ENCODE data around the gene INHA.
A peak's percentile ranks its signal among the peaks of the same experiment; 100 is the strongest.

Gene INHA

DNA sequence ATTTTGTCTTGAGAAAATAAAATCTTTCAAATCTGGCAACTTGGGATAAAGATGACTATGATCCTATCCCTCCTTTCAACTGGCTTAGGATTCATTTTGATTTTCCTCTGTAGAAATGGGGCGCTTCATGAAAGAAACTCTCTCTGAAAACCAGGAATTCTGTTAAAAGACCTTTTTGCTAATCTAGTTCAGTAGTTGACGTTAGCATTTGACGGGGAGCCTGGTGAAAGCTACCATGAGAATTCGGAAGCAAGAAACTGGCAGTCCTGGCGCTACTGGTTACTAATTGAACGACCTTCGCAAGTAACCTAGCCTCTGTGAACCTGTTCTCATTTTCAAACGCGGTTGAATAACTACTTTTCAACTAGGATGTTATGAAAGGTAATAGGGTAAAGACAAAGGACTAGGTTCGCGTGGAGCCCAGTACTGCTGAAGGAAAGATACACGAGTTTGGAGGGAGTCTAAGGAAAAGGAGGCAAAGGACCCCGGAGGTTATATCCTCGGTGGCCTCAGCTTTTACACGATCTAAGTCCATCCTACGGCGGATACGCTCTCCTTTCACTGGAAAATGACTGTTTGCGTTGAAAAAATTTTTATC is 24.9 kb downstream of the INHA start:
- ChIA-PET POLR2A (interaction anchor here (0.6 to 2.0 kb wide), 8 partner anchors 15 to 55 kb away, joined by 3 to 13 read pairs (median 4); partner anchors contain the start of genes CHPF, INHA, OBSL1 and TMEM198), CTCF (interaction anchor here (1.0 to 3.3 kb wide), 8 partner anchors 12 to 92 kb away, joined by 3 to 24 read pairs (median 7); no protein-coding TSS in a partner anchor)
- DNase-seq (ENCODE audit: low read depth, low spot score) = no peak
- H3K4me3 ChIP-seq (ENCODE audit: low read depth, low read length) = peak overlapping the region; percentile 84
- TF ChIP-seq, protein P1, sequence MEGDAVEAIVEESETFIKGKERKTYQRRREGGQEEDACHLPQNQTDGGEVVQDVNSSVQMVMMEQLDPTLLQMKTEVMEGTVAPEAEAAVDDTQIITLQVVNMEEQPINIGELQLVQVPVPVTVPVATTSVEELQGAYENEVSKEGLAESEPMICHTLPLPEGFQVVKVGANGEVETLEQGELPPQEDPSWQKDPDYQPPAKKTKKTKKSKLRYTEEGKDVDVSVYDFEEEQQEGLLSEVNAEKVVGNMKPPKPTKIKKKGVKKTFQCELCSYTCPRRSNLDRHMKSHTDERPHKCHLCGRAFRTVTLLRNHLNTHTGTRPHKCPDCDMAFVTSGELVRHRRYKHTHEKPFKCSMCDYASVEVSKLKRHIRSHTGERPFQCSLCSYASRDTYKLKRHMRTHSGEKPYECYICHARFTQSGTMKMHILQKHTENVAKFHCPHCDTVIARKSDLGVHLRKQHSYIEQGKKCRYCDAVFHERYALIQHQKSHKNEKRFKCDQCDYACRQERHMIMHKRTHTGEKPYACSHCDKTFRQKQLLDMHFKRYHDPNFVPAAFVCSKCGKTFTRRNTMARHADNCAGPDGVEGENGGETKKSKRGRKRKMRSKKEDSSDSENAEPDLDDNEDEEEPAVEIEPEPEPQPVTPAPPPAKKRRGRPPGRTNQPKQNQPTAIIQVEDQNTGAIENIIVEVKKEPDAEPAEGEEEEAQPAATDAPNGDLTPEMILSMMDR (IDR thresholded peaks at IDR 0.05; ENCODE audit: insufficient read depth, low read length, missing control alignments) = no peak

DNA sequence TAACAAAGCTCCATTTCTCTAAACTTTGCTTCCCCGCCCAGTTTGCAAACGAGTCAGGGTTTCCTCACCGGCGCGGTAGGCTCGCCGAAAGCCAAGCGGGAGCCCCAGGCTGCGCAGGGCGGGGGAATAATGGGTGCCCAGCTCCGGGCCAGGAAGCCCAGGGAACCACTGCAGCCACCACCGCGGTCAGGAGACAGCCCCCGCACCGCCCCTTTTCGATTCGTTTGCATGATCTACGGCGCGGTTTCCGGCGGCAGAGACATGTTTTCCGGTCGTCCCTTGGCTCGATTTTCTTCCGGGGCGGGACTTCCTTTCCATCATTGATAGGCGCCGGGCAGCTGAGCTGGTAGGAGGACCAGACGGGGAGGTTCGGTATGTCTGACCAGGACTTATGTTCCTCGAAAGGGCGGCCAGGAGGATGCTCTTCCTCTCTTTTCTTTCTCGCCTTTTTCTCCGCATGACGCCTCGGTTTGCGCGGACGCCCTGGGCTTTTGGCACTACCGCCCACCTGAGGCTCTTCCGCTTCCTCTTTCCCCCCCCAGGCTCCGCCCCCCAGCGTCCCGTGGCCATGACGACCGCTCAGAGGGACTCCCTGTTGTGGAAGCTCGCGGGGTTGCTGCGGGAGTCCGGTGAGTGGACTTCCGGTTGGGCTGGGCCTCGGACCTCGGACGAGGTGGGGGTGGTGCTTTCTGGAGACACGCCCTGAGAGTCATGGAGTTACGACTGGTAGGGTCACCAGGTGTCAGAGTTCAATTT is 25.6 kb downstream of the INHA start, which contains the start of gene STK11IP:
Gene STK11IP (plus strand): TSS at position 306 of the 756 bp plus-strand sequence. CDS start 263 bp downstream, at position 569.
- DNase-seq (ENCODE audit: low read depth, low spot score) = peak; percentile 70
- H3K4me3 ChIP-seq (ENCODE audit: low read depth, low read length) = peak within 1 kb of the TSS; percentile 84
- TF ChIP-seq, protein P1 (IDR thresholded peaks at IDR 0.05; ENCODE audit: insufficient read depth, low read length, missing control alignments) = no peak
- ChIA-PET POLR2A (interaction anchor here (0.6 to 2.0 kb wide), 8 partner anchors 15 to 56 kb away, joined by 3 to 13 read pairs (median 4); partner anchors contain the start of genes CHPF, INHA, OBSL1 and TMEM198), CTCF (interaction anchor here (1.0 to 4.0 kb wide), 9 partner anchors 13 to 92 kb away, joined by 3 to 32 read pairs (median 12); no protein-coding TSS in a partner anchor)

DNA sequence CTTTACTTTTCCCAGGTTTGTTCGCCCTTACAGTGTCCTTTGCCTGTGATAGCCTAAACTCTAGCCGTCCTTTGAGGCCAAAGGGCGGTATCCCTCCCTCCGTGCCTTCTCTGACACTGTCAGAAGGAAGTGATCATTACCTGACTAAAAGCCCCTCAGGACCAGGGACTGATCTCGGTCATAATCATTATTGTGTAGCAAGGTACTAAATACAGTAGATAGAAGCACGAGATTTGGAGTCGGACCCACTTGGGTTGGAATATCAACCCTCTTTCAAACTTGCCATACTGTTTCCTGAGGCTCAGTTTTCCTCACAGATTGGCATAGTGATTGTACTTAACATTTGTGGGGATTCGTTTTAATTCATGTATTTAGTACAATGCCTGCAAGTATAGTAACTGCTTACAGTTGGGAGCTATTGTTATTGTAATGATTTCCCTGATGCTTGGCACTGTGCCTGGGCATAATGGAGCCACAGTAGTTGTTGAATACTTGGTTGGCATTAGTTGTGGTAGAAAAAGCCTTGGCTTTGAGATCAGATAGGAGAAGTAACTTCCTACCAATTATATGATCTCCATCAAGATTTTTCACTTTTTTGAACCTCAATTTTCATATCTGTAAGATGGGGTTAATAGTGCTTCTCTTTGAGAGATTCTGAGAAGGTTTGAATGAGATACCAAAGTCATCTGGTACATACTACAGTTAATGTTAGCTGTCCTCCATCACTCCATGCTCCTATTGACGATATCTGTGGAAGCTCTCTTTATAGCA is 26.4 kb downstream of the INHA start:
- TF ChIP-seq, protein P1 (IDR thresholded peaks at IDR 0.05; ENCODE audit: insufficient read depth, low read length, missing control alignments) = no peak
- ChIA-PET CTCF (interaction anchor here (2.1 to 4.0 kb wide), 3 partner anchors 38 to 91 kb away, joined by 12 to 32 read pairs (median 14); no protein-coding TSS in a partner anchor), POLR2A (interaction anchor here (1.5 to 2.0 kb wide), 4 partner anchors 27 to 55 kb away, joined by 3 to 13 read pairs (median 6); partner anchors contain the start of genes CHPF, INHA, OBSL1 and TMEM198)

DNA sequence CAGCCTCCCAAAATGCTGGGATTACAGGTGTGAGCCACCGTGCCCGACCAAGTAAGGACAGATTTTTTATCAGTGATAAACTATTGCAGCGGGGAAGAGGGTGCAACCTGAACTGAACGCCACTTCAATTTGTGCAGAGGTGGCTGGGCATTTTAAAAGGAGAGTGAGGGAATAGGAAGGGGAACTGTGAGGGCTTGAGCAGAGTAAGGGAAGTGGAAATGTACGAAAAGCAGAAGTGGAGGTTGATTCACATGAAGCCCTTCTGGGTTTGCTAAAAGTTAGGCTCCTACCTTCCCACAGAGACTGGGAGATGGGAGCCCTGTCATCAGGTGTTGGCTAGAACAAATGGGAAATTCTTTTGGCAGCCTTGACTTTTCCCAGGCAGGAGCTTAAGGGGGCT is 31.7 kb downstream of the INHA start:
- TF ChIP-seq, protein P1 (IDR thresholded peaks at IDR 0.05; ENCODE audit: insufficient read depth, low read length, missing control alignments) = no peak
- POLR2A ChIA-PET = no interaction called here
- DNase-seq (ENCODE audit: low read depth, low spot score) = no peak
- CTCF ChIA-PET = interaction anchor here (0.8 to 1.9 kb wide), 2 partner anchors 39 to 201 kb away, joined by 3 to 5 read pairs; no protein-coding TSS in a partner anchor
- no peak overlapping the region for H3K4me3 ChIP-seq (ENCODE audit: low read depth, low read length)

More for the DNA sequence above, 26.4 kb downstream of the INHA start:
- peak overlapping the region; percentile 84 for H3K4me3 ChIP-seq (ENCODE audit: low read depth, low read length)
- no peak for DNase-seq (ENCODE audit: low read depth, low spot score)

DNA sequence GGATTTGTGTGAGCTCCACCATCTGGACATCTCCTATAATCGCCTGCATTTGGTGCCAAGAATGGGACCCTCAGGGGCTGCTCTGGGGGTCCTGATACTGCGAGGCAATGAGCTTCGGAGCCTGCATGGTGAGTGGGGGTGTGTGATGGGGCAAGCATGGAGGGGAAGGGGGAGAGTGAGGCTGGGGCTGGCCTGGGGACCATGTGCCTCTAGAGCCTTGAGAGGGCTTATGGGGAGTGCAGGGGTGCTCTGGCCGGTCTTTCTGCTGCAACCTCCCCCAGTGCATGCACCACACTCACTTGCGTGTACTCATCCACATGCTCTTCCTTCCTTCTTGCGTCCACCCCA is 33.5 kb downstream of the INHA start:
- CTCF ChIA-PET = interaction anchor here (0.7 to 1.9 kb wide), 2 partner anchors 37 to 64 kb away, joined by 3 to 5 read pairs; no protein-coding TSS in a partner anchor
- H3K4me3 ChIP-seq (ENCODE audit: low read depth, low read length) = no peak overlapping the region
- DNase-seq (ENCODE audit: low read depth, low spot score) = no peak
- TF ChIP-seq, protein P1 (IDR thresholded peaks at IDR 0.05; ENCODE audit: insufficient read depth, low read length, missing control alignments) = no peak
- POLR2A ChIA-PET = no interaction called here
